Heart left ventricle (tissue), 16 donors: Measurements from ENCODE around the gene CDCA5. TPM values are rescaled to one million over a fixed set of nuclear protein-coding genes. Genes with fewer than 3 reads are reported as not detected.

Experiments
- ATAC-seq, 4 donors: fragments of 200-7000 bp; cut with Tn5 transposase; one replicate each; pipeline ENCODE4 v1.9.1; 2020 to 2022; ENCODE audit warnings: moderate library complexity in 4 of 4, mild to moderate bottlenecking in 3 of 4, moderate number of reproducible peaks in 1 of 4
- DNase-seq, 5 donors: peaks; one replicate each; pipeline ENCODE4 v3.0.0-alpha.2; 2020
- H3K27ac ChIP-seq, 12 donors: fragments of 200-600 bp; sonication (generic) in 4 of 12; one replicate each; pipeline versions ENCODE4 v1.5.0 to v1.8.0; 2016 to 2022; ENCODE audit warnings: mild to moderate bottlenecking in 2 of 12
- H3K27me3 ChIP-seq, 9 donors: fragments of 200-600 bp; sonication (generic) in 2 of 9; one replicate each; pipeline versions ENCODE4 v1.5.1 to v1.8.0; 2016 to 2022; ENCODE audit warnings: mild to moderate bottlenecking in 3 of 9
- H3K36me3 ChIP-seq, 9 donors: fragments of 200-600 bp; sonication (generic) in 2 of 9; one replicate each; pipeline versions ENCODE4 v1.5.0 to v1.8.0; 2018 to 2022; ENCODE audit warnings: mild to moderate bottlenecking in 2 of 9
- H3K4me1 ChIP-seq, 12 donors: fragments of 200-600 bp; sonication (generic) in 4 of 12; one replicate each; pipeline versions ENCODE4 v1.5.0 to v1.8.0; 2016 to 2022; ENCODE audit warnings: mild to moderate bottlenecking in 3 of 12
- H3K4me3 ChIP-seq, 12 donors: fragments of 200-600 bp; sonication (generic) in 4 of 12; one replicate each; pipeline versions ENCODE4 v1.5.0 to v1.8.0; 2017 to 2022; ENCODE audit warnings: mild to moderate bottlenecking in 9 of 12, moderate library complexity in 4 of 12
- H3K9me3 ChIP-seq, 12 donors: fragments of 200-600 bp; sonication (generic) in 4 of 12; one replicate each; pipeline versions ENCODE4 v1.5.0 to v1.8.0; 2016 to 2022; ENCODE audit warnings: mild to moderate bottlenecking in 1 of 12
- CTCF ChIP-seq, 12 donors: fragments of 200-600 bp; sonication (generic) in 4 of 12; IDR thresholded peaks; one replicate each; pipeline versions ENCODE4 v1.5.0 to v1.8.0; 2018 to 2022; ENCODE audit warnings: antibody characterized with exemption in 12 of 12, mild to moderate bottlenecking in 5 of 12
- POLR2A ChIP-seq, 2 donors: fragments of 450-650 bp; IDR thresholded peaks; one replicate each; pipeline ENCODE4 v1.6.1; 2017; ENCODE audit warnings: antibody characterized with exemption in 2 of 2, mild to moderate bottlenecking in 2 of 2, moderate library complexity in 2 of 2
- WGBS, 4 donors: extraction: QIAGEN DNeasy Blood & Tissue Kit in 2 of 4; methylation state at CpG; one replicate each; pipeline versions ENCODE4 v1.1.5 to v1.1.7; 2013 to 2018; 5-methylcytosine and 5-hydroxymethylcytosine counted together
- intact Hi-C, 10 donors: fragments of 100-400 bp; cut with DNase I; formaldehyde crosslinking; loops; one replicate each; pipeline versions ENCODE4 v1.11.1 to v1.14.2; 2022
- polyA plus RNA-seq, 2 donors: library from polyadenylated mRNA; stranded (reverse); fragments of 200-250 nt; gene quantifications; one replicate each; pipeline ENCODE4 v1.2.3, GENCODE V29; 2013
- total RNA-seq, 9 donors: library from RNA; depleted of rRNA in 2 of 9; stranded (reverse); fragments of >200 nt in 2 of 9; fragmentation: NEBNext Ultra II Directional in 3 of 9; extraction: Animal tissue kit (Norgen Biotek cat#: 25700) in 3 of 9; gene quantifications; one replicate each; pipeline versions ENCODE4 v1.1.0 to v1.2.4, GENCODE V29; 2016 to 2023
- donor health status: ischemic (EF 13 %, LVEDD 7.1; RV severe dilation, severe dysfunction).
- donor health status: healthy with polysubstance abuse.
- donor health status: DM: no; HTN: yes; CAD: no.
- donor health status: DM: no; HTN: no; CAD: no.
- donor health status: ischemic (EF 25% LVEDD 6.9; RV normal size, moderate dysfunction).
- donor health status: ischemic (EF 25% LVEDD 5.7; RV mildly dilated, moderate dysfunction).
- donor health status: healthy.
- donor health status: DM: yes; HTN: yes; CAD: no.
- donor health status: ischemic (EF 35%, LVEDD 5.7; RV mildly dilated, moderate dysfunction).
- donor health status: nonischemic (EF 11% LVEDD 7.7; RV severe dilation, severe dysfunction).
- donor health status: DM: yes; HTN: yes; CAD: no.
- donor health status: PGD.
- donor health status: ischemic (EF 29% LVEDD 5.4; RV normal size, mild dysfunction).
- donor health status: nonischemic (EF 23%, LVEDD 6.1; RV moderate dilation, normal function).

The CDCA5 gene
- total and polyA plus RNA-seq, 11 donors, result 0.38 to 11.6 (median 0.81) TPM

GRCh38 chr11:65053827-65054508 is 29.9 kb downstream of the CDCA5 start:
- TF ChIP-seq POLR2A (IDR thresholded peaks at IDR 0.05) (no peak), CTCF (IDR thresholded peaks at IDR 0.05) (no peak)
- DNase-seq, result no peak

GRCh38 chr11:65051398-65051858 is 32.4 kb downstream of the CDCA5 start:
- 73 to 83% (median 81%) methylated on average over 9 of the region's 9 CpGs for WGBS, 4 donors
- Histone ChIP-seq H3K4me1 (peaks cover 0 to 20% (median 8%) of the 10 kb centered on the region in 12 donors), H3K4me3 (no peak overlapping the region), H3K9me3 (no peaks in the 10 kb centered on the region), H3K27me3 (no peaks in the 10 kb centered on the region), H3K27ac (no peak overlapping the region), H3K36me3 (no peaks in the 10 kb centered on the region)
- TF ChIP-seq CTCF (IDR thresholded peaks at IDR 0.05) (no peak), POLR2A (IDR thresholded peaks at IDR 0.05) (no peak)
- ATAC-seq (no peak), DNase-seq (no peak)
- intact Hi-C loops, result no loop called here

More at GRCh38 chr11:65053827-65054508, 29.9 kb downstream of the CDCA5 start:
- H3K9me3 ChIP-seq, result no peaks in the 10 kb centered on the region
- intact Hi-C loops, result no loop called here
- no peaks in the 10 kb centered on the region for H3K36me3 ChIP-seq
- H3K4me3 ChIP-seq, result no peak overlapping the region
- H3K27me3 ChIP-seq, result no peaks in the 10 kb centered on the region
- H3K27ac ChIP-seq, result no peak overlapping the region
- 49 to 60% (median 54%) methylated on average over 8 of the region's 8 CpGs for WGBS, 4 donors
- ATAC-seq, result no peak
- no peaks in the 10 kb centered on the region for H3K4me1 ChIP-seq

GRCh38 chr11:65047581-65048422 is 36.0 kb downstream of the CDCA5 start:
- Histone ChIP-seq H3K27ac (peak overlapping the region in 7 of 12 donors; percentile 0 to 58 (median 43)), H3K36me3 (peaks cover 0 to 13% (median 7%) of the 10 kb centered on the region in 9 donors), H3K9me3 (no peaks in the 10 kb centered on the region), H3K4me3 (peak overlapping the region; percentile 25 to 81 (median 54)), H3K27me3 (no peaks in the 10 kb centered on the region), H3K4me1 (peaks cover 0 to 38% (median 10%) of the 10 kb centered on the region in 12 donors)
- TF ChIP-seq CTCF (IDR thresholded peaks at IDR 0.05), result no peak
- TF ChIP-seq POLR2A (IDR thresholded peaks at IDR 0.05), result no peak
- DNase-seq, result peak in 4 of 5 donors; percentile 27 to 77 (median 46)
- peak in 3 of 4 donors; percentile 38 to 64 (median 44) for ATAC-seq
- intact Hi-C loops, result no loop called here
- WGBS, 4 donors, result 14 to 33% (median 15%) methylated on average over 35 to 56 of the region's 56 CpGs

- no peak overlapping the region for H3K4me3 ChIP-seq
- TF ChIP-seq POLR2A (IDR thresholded peaks at IDR 0.05) (no peak), CTCF (IDR thresholded peaks at IDR 0.05) (no peak)
- H3K27ac ChIP-seq, result no peak overlapping the region
- WGBS, 4 donors, result 89 to 94% (median 91%) methylated on average over 6 to 7 of the region's 7 CpGs
- H3K36me3 ChIP-seq, result peaks cover 0 to 13% (median 7%) of the 10 kb centered on the region in 9 donors
- DNase-seq (no peak), ATAC-seq (no peak)
- H3K4me1 ChIP-seq, result peaks cover 0 to 50% (median 17%) of the 10 kb centered on the region in 12 donors
- H3K9me3 ChIP-seq, result no peaks in the 10 kb centered on the region
- no peaks in the 10 kb centered on the region for H3K27me3 ChIP-seq
- intact Hi-C loops, result no loop called here
Observed at GRCh38 chr11:65045728-65046127, 38.1 kb downstream of the CDCA5 start.
